ENCODE measurements around the gene FGD6. TPM values are rescaled to one million over a fixed set of nuclear protein-coding genes. Genes with fewer than 3 reads are reported as not detected.

Gene FGD6
- total RNA-seq, 1 donor from 2014 or later: 26.3 TPM

- Histone ChIP-seq H3K4me3 (no peak overlapping the region), H3K27ac (replicated peaks) (no peak overlapping the region), H3K9me3 (replicated peaks) (no peaks in the 10 kb centered on the region), H3K36me3 (peaks cover 3% of the 10 kb centered on the region), H3K27me3 (ENCODE audit: low read depth) (no peaks in the 10 kb centered on the region), H3K4me1 (peaks cover 40% of the 10 kb centered on the region)
- no peak for DNase-seq
- TF ChIP-seq, protein P1, sequence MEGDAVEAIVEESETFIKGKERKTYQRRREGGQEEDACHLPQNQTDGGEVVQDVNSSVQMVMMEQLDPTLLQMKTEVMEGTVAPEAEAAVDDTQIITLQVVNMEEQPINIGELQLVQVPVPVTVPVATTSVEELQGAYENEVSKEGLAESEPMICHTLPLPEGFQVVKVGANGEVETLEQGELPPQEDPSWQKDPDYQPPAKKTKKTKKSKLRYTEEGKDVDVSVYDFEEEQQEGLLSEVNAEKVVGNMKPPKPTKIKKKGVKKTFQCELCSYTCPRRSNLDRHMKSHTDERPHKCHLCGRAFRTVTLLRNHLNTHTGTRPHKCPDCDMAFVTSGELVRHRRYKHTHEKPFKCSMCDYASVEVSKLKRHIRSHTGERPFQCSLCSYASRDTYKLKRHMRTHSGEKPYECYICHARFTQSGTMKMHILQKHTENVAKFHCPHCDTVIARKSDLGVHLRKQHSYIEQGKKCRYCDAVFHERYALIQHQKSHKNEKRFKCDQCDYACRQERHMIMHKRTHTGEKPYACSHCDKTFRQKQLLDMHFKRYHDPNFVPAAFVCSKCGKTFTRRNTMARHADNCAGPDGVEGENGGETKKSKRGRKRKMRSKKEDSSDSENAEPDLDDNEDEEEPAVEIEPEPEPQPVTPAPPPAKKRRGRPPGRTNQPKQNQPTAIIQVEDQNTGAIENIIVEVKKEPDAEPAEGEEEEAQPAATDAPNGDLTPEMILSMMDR (IDR thresholded peaks at IDR 0.05; ENCODE audit: borderline replicate concordance): no peak
- intact Hi-C loops (cut with micrococcal nuclease): no loop called here
Observed at GRCh38 chr12:95213119-95213518, 4.1 kb downstream of the FGD6 start.

GRCh38 chr12:95212586-95212985 is 4.7 kb downstream of the FGD6 start:
- Histone ChIP-seq H3K4me3 (no peak overlapping the region), H3K27ac (replicated peaks) (no peak overlapping the region), H3K27me3 (ENCODE audit: low read depth) (no peaks in the 10 kb centered on the region), H3K4me1 (peaks cover 37% of the 10 kb centered on the region), H3K9me3 (replicated peaks) (no peaks in the 10 kb centered on the region), H3K36me3 (peaks cover 3% of the 10 kb centered on the region)
- no peak for DNase-seq
- intact Hi-C loops (cut with micrococcal nuclease): no loop called here
- TF ChIP-seq, protein P1 (IDR thresholded peaks at IDR 0.05; ENCODE audit: borderline replicate concordance): no peak

DNA sequence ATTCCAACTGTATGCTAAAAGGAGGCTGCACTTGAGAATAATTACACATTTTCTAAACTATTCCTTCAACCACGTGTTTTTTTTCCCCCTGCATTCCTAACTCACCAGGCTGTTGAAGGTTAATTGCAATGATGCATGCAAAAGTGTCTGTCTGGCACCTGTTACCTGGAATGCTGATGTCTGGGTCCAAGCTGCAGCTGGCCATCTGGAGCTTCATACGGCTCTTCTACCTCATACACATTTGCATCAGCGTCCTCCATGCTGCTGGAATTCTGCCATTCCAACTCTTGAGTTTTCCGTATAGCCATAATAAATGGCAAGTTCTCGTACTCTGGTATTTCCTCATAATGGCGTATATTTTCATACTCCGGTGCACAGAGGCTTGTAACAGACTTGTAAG is 8.6 kb downstream of the FGD6 start:
- DNase-seq: no peak
- intact Hi-C loops (cut with micrococcal nuclease): no loop called here
- Histone ChIP-seq H3K4me3 (no peak overlapping the region), H3K27ac (replicated peaks) (no peak overlapping the region), H3K9me3 (replicated peaks) (no peaks in the 10 kb centered on the region), H3K36me3 (peaks cover 3% of the 10 kb centered on the region), H3K4me1 (peaks cover 29% of the 10 kb centered on the region), H3K27me3 (ENCODE audit: low read depth) (no peaks in the 10 kb centered on the region)
- TF ChIP-seq, protein P1 (IDR thresholded peaks at IDR 0.05; ENCODE audit: borderline replicate concordance): no peak

DNA sequence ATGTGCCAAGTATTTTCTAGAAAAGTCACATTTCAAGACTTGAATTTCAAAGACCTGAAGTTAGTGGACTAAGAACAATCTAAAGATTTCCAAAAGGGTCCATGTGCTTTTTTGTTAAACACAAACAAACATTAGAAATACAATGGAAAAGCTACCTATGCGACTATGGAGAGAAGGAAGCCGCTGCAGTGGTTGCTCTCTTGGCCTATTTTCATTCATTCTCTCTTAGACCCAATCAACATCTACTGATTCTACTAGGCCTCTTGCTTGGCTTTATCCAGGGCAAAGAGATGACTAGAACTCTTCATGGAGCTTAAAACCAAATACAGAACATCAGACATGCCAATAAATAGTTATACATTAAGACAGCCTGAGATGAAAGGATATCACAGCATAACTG is 9.9 kb downstream of the FGD6 start:
- Histone ChIP-seq H3K27ac (replicated peaks) (no peak overlapping the region), H3K4me3 (no peak overlapping the region), H3K4me1 (peaks cover 40% of the 10 kb centered on the region), H3K36me3 (peaks cover 3% of the 10 kb centered on the region), H3K9me3 (replicated peaks) (no peaks in the 10 kb centered on the region), H3K27me3 (ENCODE audit: low read depth) (no peaks in the 10 kb centered on the region)
- intact Hi-C loops (cut with micrococcal nuclease): no loop called here
- TF ChIP-seq, protein P1 (IDR thresholded peaks at IDR 0.05; ENCODE audit: borderline replicate concordance): no peak
- DNase-seq: no peak

DNA sequence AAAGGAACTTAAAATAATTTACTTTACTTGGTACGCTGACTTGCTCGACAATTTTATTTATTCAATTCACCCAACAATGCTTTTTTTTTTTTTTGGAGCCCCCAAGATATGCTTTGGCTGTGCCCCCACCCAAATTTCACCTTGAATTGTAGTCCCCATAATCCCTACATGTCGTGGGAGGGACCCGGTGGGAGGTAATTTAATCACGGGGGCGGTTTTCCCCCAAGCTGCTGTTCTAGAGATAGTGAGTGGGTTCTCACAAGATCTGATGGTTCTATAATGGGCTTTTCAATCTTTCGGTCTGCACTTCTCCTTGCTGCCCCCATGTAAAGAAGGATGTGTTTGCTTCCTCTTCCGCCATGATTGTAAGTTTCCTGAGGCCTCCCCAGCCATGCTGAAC is 10.4 kb downstream of the FGD6 start:
- TF ChIP-seq, protein P1 (IDR thresholded peaks at IDR 0.05; ENCODE audit: borderline replicate concordance): no peak
- no peak overlapping the region for H3K4me3 ChIP-seq
- intact Hi-C loops (cut with micrococcal nuclease): no loop called here

DNA sequence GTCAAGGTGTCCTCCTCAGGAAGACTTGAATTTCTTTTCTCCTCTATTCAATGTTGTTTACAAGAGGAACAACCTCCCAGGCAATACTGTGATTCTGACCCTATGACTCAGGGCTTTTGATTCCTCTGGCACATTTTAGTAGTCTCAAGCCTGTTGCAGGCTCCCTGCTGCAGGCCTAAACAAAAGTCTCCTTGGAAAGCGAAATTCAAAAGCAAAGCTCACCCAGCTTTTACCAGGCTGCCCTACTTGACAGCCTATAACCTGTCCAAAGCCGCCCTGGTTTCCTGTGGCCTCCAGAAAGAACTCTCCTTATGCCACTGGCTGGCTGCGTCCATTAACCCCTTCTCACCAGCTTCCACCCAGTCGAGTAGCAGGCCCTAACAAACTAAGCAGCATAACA is 11.6 kb downstream of the FGD6 start:
- DNase-seq: no peak
- Histone ChIP-seq H3K4me1 (peaks cover 54% of the 10 kb centered on the region), H3K36me3 (peaks cover 3% of the 10 kb centered on the region), H3K27ac (replicated peaks) (peak overlapping the region; percentile 71), H3K27me3 (ENCODE audit: low read depth) (no peaks in the 10 kb centered on the region), H3K4me3 (peak overlapping the region; percentile 6), H3K9me3 (replicated peaks) (no peaks in the 10 kb centered on the region)
- TF ChIP-seq, protein P1 (IDR thresholded peaks at IDR 0.05; ENCODE audit: borderline replicate concordance): no peak
- intact Hi-C loops (cut with micrococcal nuclease): no loop called here

More for the DNA sequence above, 10.4 kb downstream of the FGD6 start:
- H3K36me3 ChIP-seq: peaks cover 3% of the 10 kb centered on the region
- no peak overlapping the region for H3K27ac ChIP-seq (replicated peaks)
- DNase-seq: no peak
- no peaks in the 10 kb centered on the region for H3K27me3 ChIP-seq (ENCODE audit: low read depth)
- peaks cover 45% of the 10 kb centered on the region for H3K4me1 ChIP-seq
- H3K9me3 ChIP-seq (replicated peaks): no peaks in the 10 kb centered on the region

Measured in left ventricle myocardium inferior (tissue), 1 donor.